Lung (tissue), 12 donors: ENCODE results near the gene KHDRBS2. TPM values are rescaled to one million over a fixed set of nuclear protein-coding genes. Genes with fewer than 3 reads are reported as not detected.

Source experiments
- ATAC-seq: fragments of 200-7000 bp; cut with Tn5 transposase; one replicate; pipeline ENCODE4 v1.9.1; 2020; ENCODE audit warnings: moderate number of reproducible peaks; ENCODE audit not compliant: insufficient read depth, low FRiP score
- DNase-seq, 3 donors: peaks; one replicate each; pipeline ENCODE4 v3.0.0-alpha.2; 2013 to 2017
- H3K27ac ChIP-seq, 2 donors: one replicate each; pipeline ENCODE4 v1.5.1; 2013; ENCODE audit warnings: mild to moderate bottlenecking in 2 of 2, moderate library complexity in 2 of 2, control low read depth in 1 of 2, inconsistent platforms in 1 of 2, low read depth in 1 of 2, low read length in 1 of 2
- H3K27me3 ChIP-seq, 3 donors: one replicate each; pipeline ENCODE4 v1.5.1; 2013; ENCODE audit warnings: low read length in 2 of 3; ENCODE audit not compliant: control insufficient read depth in 3 of 3, insufficient read depth in 3 of 3
- H3K36me3 ChIP-seq, 4 donors: one replicate each; pipeline ENCODE4 v1.5.1; 2013; ENCODE audit warnings: low read length in 4 of 4, mild to moderate bottlenecking in 1 of 4, moderate library complexity in 1 of 4; ENCODE audit not compliant: control insufficient read depth in 4 of 4, insufficient read depth in 4 of 4
- H3K4me1 ChIP-seq, 5 donors: one replicate each; pipeline ENCODE4 v1.5.1; 2013; ENCODE audit warnings: low read length in 5 of 5, mild to moderate bottlenecking in 2 of 5, moderate library complexity in 1 of 5; ENCODE audit not compliant: control insufficient read depth in 5 of 5, insufficient read depth in 5 of 5
- H3K4me3 ChIP-seq: one replicate; pipeline ENCODE4 v1.5.1; 2013; ENCODE audit warnings: mild to moderate bottlenecking, control low read depth, moderate library complexity
- H3K9ac ChIP-seq, 2 donors: one replicate each; pipeline ENCODE4 v1.5.1; 2013; ENCODE audit warnings: low read length in 2 of 2, control low read depth in 1 of 2; ENCODE audit not compliant: insufficient read depth in 1 of 2
- H3K9me3 ChIP-seq, 4 donors: one replicate each; pipeline ENCODE4 v1.5.1; 2013; ENCODE audit warnings: low read length in 3 of 4, mild to moderate bottlenecking in 1 of 4, moderate library complexity in 1 of 4; ENCODE audit not compliant: control insufficient read depth in 4 of 4, insufficient read depth in 3 of 4
- WGBS, 2 donors: extraction: QIAGEN DNeasy Blood & Tissue Kit; methylation state at CpG; one replicate each; pipeline ENCODE4 v1.1.7; 2013; 5-methylcytosine and 5-hydroxymethylcytosine counted together
- polyA plus RNA-seq, 2 donors: library from polyadenylated mRNA; stranded (reverse); fragments of 200-250 nt; gene quantifications; one replicate each; pipeline ENCODE4 v1.2.1, GENCODE V29; 2013
- total RNA-seq, 2 donors: library from RNA; depleted of rRNA in 1 of 2; stranded (reverse); fragments of >200 nt in 1 of 2; gene quantifications; one replicate each; pipeline ENCODE4 v1.2.1, GENCODE V29; 2014 to 2021
- TF ChIP-seq, protein P1 (sequence below): IDR thresholded peaks from 2 replicates; pipeline ENCODE4 v1.5.1; 2012; ENCODE audit warnings: mild to moderate bottlenecking; ENCODE audit errors: control extremely low read depth, extremely low read depth
- donor health status: control.
- donor health status: control.
- donor health status: Bipolar disorder and iron deficiency.
- donor health status: healthy.
- donor health status: DM: yes; HTN: yes; CAD: no.

KHDRBS2 gene
- total and polyA plus RNA-seq, 4 donors = 0.68 to 43.9 (median 3.8) TPM

DNA sequence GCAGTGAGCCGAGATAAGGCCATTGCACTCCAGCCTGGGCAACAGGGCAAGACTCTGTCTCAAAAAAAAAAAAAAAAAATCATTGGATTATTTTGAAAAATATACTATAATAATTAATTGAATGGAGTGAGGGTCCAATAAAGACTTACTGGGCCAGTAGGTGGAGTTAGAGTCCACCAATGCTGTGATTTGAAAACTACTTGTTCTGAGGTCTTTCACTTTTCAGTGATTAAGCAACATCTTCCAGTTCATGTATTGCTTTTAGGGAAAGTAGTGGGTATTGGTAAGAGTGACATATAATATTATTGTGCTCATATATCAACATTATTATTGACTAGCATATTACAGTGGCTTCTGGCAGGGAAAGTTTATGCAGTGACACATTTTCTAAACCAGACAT, 530.3 kb downstream of the KHDRBS2 start:
- Histone ChIP-seq H3K27ac (no peak overlapping the region), H3K36me3 (no peaks in the 10 kb centered on the region), H3K4me3 (no peak overlapping the region), H3K4me1 (no peaks in the 10 kb centered on the region), H3K9ac (no peak overlapping the region), H3K27me3 (no peaks in the 10 kb centered on the region), H3K9me3 (no peaks in the 10 kb centered on the region)
- DNase-seq = no peak
- WGBS, 2 donors = 91 to 94% methylated on average over 1 of the region's 1 CpG
- ATAC-seq = no peak
- TF ChIP-seq, protein P1, sequence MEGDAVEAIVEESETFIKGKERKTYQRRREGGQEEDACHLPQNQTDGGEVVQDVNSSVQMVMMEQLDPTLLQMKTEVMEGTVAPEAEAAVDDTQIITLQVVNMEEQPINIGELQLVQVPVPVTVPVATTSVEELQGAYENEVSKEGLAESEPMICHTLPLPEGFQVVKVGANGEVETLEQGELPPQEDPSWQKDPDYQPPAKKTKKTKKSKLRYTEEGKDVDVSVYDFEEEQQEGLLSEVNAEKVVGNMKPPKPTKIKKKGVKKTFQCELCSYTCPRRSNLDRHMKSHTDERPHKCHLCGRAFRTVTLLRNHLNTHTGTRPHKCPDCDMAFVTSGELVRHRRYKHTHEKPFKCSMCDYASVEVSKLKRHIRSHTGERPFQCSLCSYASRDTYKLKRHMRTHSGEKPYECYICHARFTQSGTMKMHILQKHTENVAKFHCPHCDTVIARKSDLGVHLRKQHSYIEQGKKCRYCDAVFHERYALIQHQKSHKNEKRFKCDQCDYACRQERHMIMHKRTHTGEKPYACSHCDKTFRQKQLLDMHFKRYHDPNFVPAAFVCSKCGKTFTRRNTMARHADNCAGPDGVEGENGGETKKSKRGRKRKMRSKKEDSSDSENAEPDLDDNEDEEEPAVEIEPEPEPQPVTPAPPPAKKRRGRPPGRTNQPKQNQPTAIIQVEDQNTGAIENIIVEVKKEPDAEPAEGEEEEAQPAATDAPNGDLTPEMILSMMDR = no peak

DNA sequence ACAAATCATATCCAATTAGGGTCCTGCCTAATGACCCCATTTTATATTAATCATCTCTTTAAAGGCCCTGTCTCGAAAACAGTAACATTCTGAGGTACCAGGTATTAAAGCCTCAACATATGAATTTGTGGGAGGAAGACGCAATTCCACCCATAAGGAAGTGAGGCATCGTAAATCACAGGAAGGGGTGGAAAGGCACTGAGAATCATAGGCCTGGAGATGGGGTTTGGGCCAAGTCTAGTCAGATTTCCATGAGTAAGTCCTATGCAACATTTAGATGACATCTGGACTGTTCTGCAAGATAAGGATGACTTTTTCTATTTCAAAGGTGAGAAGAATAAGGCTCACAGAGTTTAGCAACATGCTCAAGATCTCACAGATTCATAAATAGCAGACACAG, 534.0 kb downstream of the KHDRBS2 start:
- H3K4me3 ChIP-seq = no peak overlapping the region
- no peaks in the 10 kb centered on the region for H3K27me3 ChIP-seq
- ATAC-seq (no peak), DNase-seq (no peak)
- WGBS, 2 donors = 72 to 83% methylated on average over 3 of the region's 3 CpGs
- H3K27ac ChIP-seq = no peak overlapping the region
- H3K4me1 ChIP-seq = no peaks in the 10 kb centered on the region
- H3K9me3 ChIP-seq = no peaks in the 10 kb centered on the region
- TF ChIP-seq, protein P1 = no peak
- no peaks in the 10 kb centered on the region for H3K36me3 ChIP-seq
- H3K9ac ChIP-seq = no peak overlapping the region

DNA sequence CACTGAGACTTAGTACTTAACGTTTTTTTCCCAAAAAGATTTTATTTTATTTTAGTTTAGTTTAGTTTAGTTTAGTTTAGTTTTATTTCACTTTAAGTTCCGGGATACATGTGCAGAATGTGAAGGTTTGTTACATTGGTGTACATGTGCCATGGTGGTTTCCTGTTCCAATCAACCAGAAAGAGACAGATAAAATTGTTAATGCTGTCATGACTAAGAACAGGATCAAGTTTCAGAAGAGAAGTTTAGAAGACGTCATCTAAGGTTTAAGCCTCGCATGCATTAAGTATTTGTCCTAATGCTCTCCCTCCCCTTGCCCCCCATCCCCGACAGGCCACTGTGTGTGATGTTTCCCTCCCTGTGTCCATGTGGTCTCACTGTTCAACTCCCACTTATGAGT, 540.0 kb downstream of the KHDRBS2 start:
- no peaks in the 10 kb centered on the region for H3K4me1 ChIP-seq
- H3K27ac ChIP-seq = no peak overlapping the region
- DNase-seq (no peak), ATAC-seq (no peak)
- H3K27me3 ChIP-seq = no peaks in the 10 kb centered on the region
- H3K4me3 ChIP-seq = no peak overlapping the region
- no peaks in the 10 kb centered on the region for H3K36me3 ChIP-seq
- TF ChIP-seq, protein P1 = no peak
- H3K9me3 ChIP-seq = no peaks in the 10 kb centered on the region
- no peak overlapping the region for H3K9ac ChIP-seq
- 83 to 92% methylated on average over 5 of the region's 5 CpGs for WGBS, 2 donors

DNA sequence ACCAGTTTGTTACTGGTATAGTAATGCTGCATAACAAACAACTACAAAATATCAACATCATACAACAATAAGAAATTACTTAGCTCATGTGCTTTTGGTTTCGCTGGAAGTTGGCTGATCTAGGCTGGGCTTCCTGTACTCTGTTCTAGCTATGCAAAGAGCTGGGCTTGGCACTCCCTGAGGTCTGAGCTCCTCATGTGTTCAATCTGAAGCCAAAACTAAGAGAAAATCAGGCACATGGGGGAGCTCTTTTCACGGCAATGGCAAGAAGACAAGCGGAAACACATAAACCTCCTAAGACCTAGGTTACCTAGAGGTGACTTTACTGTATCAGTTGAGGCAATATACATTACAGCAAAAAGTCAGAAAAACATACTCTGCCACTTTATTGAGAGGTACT, 574.2 kb downstream of the KHDRBS2 start:
- Histone ChIP-seq H3K27me3 (no peaks in the 10 kb centered on the region), H3K36me3 (peaks cover 0 to 2% (median 0%) of the 10 kb centered on the region in 4 donors), H3K27ac (no peak overlapping the region), H3K9me3 (peaks cover 0 to 2% (median 0%) of the 10 kb centered on the region in 4 donors), H3K9ac (no peak overlapping the region), H3K4me1 (no peaks in the 10 kb centered on the region), H3K4me3 (no peak overlapping the region)
- ATAC-seq (no peak), DNase-seq (peak in 1 of 3 donors; percentile 3)
- 95 to 96% methylated on average over 3 of the region's 3 CpGs for WGBS, 2 donors
- TF ChIP-seq, protein P1 = no peak
